ENCODE data around the gene ORMDL3. TPM values are rescaled to one million over a fixed set of nuclear protein-coding genes. Genes with fewer than 3 reads are reported as not detected.

ORMDL3 gene
- total and polyA plus RNA-seq, 2 experiments from 2014 or later, result 56.4 to 73.3 TPM

DNA sequence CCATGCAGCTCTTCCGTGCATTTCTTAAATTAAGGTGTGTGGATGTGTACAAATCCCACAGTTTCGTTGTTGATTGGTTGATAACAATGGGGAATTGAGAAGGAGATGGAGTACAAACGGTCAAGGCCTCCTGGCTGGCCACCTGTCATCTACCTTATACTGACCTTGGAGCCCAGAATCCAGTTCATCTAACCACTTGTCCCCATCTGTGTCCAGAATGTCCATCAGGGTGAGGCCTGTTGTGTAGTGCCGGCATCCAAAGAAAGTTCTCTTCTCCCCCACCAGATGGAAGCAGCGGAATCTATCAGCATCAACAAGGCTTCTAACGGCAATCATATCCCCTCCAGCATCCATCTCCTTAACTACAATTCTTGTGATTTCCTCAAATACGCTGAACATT, 10.5 kb downstream of the ORMDL3 start:
- no peak overlapping the region for H3K4me2 ChIP-seq
- no peaks in the 10 kb centered on the region for H3K79me2 ChIP-seq
- no peaks in the 10 kb centered on the region for H3K9me2 ChIP-seq (replicated peaks; ENCODE audit: insufficient read depth)
- DNase-seq (ENCODE audit: low spot score), result no peak
- no peaks in the 10 kb centered on the region for H3K9me3 ChIP-seq (ENCODE audit: low read depth)
- no peak overlapping the region for H3K4me3 ChIP-seq
- no peaks in the 10 kb centered on the region for H3K27me3 ChIP-seq
- no peaks in the 10 kb centered on the region for H3K4me1 ChIP-seq (ENCODE audit: insufficient read depth)
- no peaks in the 10 kb centered on the region for H3K36me3 ChIP-seq (replicated peaks; ENCODE audit: insufficient read depth, low read depth)
- 80% methylated on average over 7 of the region's 7 CpGs for WGBS (ENCODE audit: low lambda C conversion rate, missing lambda C conversion rate)
- H2AFZ ChIP-seq, result no peak overlapping the region
- H3K27ac ChIP-seq, result peak overlapping the region; percentile 53
- H4K20me1 ChIP-seq (ENCODE audit: insufficient read depth, poor library complexity, severe bottlenecking), result no peaks in the 10 kb centered on the region
- no peak for TF ChIP-seq EZH2phosphoT487 (IDR thresholded peaks at IDR 0.05; ENCODE audit: low read depth, severe bottlenecking, unreplicated experiment)
- no peak for TF ChIP-seq EZH2 (IDR thresholded peaks at IDR 0.05; ENCODE audit: borderline replicate concordance)
- TF ChIP-seq CTCF (IDR thresholded peaks at IDR 0.05; ENCODE audit: poor library complexity), result no peak

GRCh38 chr17:39915559-39915958, 11.8 kb downstream of the ORMDL3 start:
- no peak for TF ChIP-seq EZH2phosphoT487 (IDR thresholded peaks at IDR 0.05; ENCODE audit: low read depth, severe bottlenecking, unreplicated experiment)
- TF ChIP-seq EZH2 (IDR thresholded peaks at IDR 0.05; ENCODE audit: borderline replicate concordance), result no peak
- TF ChIP-seq CTCF (IDR thresholded peaks at IDR 0.05; ENCODE audit: poor library complexity), result no peak
- no peak for DNase-seq (ENCODE audit: low spot score)
- Histone ChIP-seq H4K20me1 (ENCODE audit: insufficient read depth, poor library complexity, severe bottlenecking) (no peaks in the 10 kb centered on the region), H3K4me2 (no peak overlapping the region), H3K4me1 (ENCODE audit: insufficient read depth) (no peaks in the 10 kb centered on the region), H3K27me3 (no peaks in the 10 kb centered on the region), H3K36me3 (replicated peaks; ENCODE audit: insufficient read depth, low read depth) (no peaks in the 10 kb centered on the region), H3K27ac (peak overlapping the region; percentile 57), H3K9me2 (replicated peaks; ENCODE audit: insufficient read depth) (no peaks in the 10 kb centered on the region), H2AFZ (no peak overlapping the region), H3K79me2 (no peaks in the 10 kb centered on the region), H3K9me3 (ENCODE audit: low read depth) (no peaks in the 10 kb centered on the region), H3K4me3 (no peak overlapping the region)
- 71% methylated on average over 4 of the region's 4 CpGs for WGBS (ENCODE audit: low lambda C conversion rate, missing lambda C conversion rate)

DNA sequence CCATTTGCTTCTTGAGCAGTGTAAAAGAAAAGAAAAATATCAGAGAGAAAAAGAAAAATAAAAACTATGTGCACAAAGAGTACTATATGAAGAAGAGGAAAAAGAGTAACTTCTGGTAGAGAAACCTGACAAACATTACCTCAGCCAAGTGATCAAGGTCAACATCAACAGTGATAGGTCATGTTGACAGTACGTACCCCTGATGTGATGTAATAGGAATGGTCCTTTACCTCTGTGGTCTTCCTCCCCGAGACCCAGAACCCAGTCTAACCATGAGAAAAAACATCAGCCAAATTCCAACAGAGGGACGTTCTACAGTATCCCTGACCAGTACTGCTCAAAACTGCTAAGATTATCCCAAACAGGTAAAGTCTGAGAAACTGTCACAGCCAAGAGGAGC, 13.4 kb downstream of the ORMDL3 start:
- DNase-seq (ENCODE audit: low spot score), result no peak
- Histone ChIP-seq H3K79me2 (no peaks in the 10 kb centered on the region), H3K27me3 (no peaks in the 10 kb centered on the region), H3K9me3 (ENCODE audit: low read depth) (no peaks in the 10 kb centered on the region), H3K4me3 (no peak overlapping the region), H3K9me2 (replicated peaks; ENCODE audit: insufficient read depth) (no peaks in the 10 kb centered on the region), H4K20me1 (ENCODE audit: insufficient read depth, poor library complexity, severe bottlenecking) (no peaks in the 10 kb centered on the region), H3K4me2 (no peak overlapping the region), H3K36me3 (replicated peaks; ENCODE audit: insufficient read depth, low read depth) (no peaks in the 10 kb centered on the region), H3K27ac (no peak overlapping the region), H2AFZ (no peak overlapping the region), H3K4me1 (ENCODE audit: insufficient read depth) (no peaks in the 10 kb centered on the region)
- WGBS (ENCODE audit: low lambda C conversion rate, missing lambda C conversion rate), result 87% methylated on average over 3 of the region's 3 CpGs
- no peak for TF ChIP-seq EZH2phosphoT487 (IDR thresholded peaks at IDR 0.05; ENCODE audit: low read depth, severe bottlenecking, unreplicated experiment)
- TF ChIP-seq EZH2 (IDR thresholded peaks at IDR 0.05; ENCODE audit: borderline replicate concordance), result no peak
- TF ChIP-seq CTCF (IDR thresholded peaks at IDR 0.05; ENCODE audit: poor library complexity), result no peak

Measured in hepatocyte (in vitro differentiated cells).